GM10847 (cell line): ENCODE results near the gene ESRRB.

Source experiments
- POLR2A ChIP-seq: IDR thresholded peaks from 2 replicates; pipeline ENCODE4 v1.6.1; 2011; ENCODE audit not compliant: insufficient read length; ENCODE audit errors: extremely low read depth

ESRRB gene

GRCh38 chr14:76439237-76439775, 63.4 kb downstream of the ESRRB start:
- TF ChIP-seq POLR2A = no peak

- TF ChIP-seq POLR2A = no peak
Observed at GRCh38 chr14:76446486-76446885, 70.5 kb downstream of the ESRRB start.

- TF ChIP-seq POLR2A = no peak
Observed at GRCh38 chr14:76446921-76447320, 71.0 kb downstream of the ESRRB start.

GRCh38 chr14:76450476-76450875, 74.5 kb downstream of the ESRRB start:
- no peak for TF ChIP-seq POLR2A

GRCh38 chr14:76456200-76456599, 80.3 kb downstream of the ESRRB start:
- TF ChIP-seq POLR2A = no peak

GRCh38 chr14:76456891-76457586, 81.1 kb downstream of the ESRRB start:
- no peak for TF ChIP-seq POLR2A

- TF ChIP-seq POLR2A = no peak
Observed at GRCh38 chr14:76457841-76458240, 81.9 kb downstream of the ESRRB start.

GRCh38 chr14:76461886-76462285, 85.9 kb downstream of the ESRRB start:
- TF ChIP-seq POLR2A = no peak

- TF ChIP-seq POLR2A = no peak
Observed at GRCh38 chr14:76462330-76462729, 86.4 kb downstream of the ESRRB start.

GRCh38 chr14:76463105-76463504, 87.2 kb downstream of the ESRRB start:
- TF ChIP-seq POLR2A = no peak

- no peak for TF ChIP-seq POLR2A
Observed at GRCh38 chr14:76464856-76465255, 88.9 kb downstream of the ESRRB start.

GRCh38 chr14:76465664-76466063, 89.7 kb downstream of the ESRRB start:
- no peak for TF ChIP-seq POLR2A

- no peak for TF ChIP-seq POLR2A
Observed at GRCh38 chr14:76467711-76468155, 91.8 kb downstream of the ESRRB start.

- no peak for TF ChIP-seq POLR2A
Observed at GRCh38 chr14:76472199-76472723, 96.3 kb downstream of the ESRRB start.

GRCh38 chr14:76473481-76474263, 97.7 kb downstream of the ESRRB start:
- TF ChIP-seq POLR2A = no peak

GRCh38 chr14:76480426-76480825, 104.5 kb downstream of the ESRRB start:
- no peak for TF ChIP-seq POLR2A

GRCh38 chr14:76484355-76484754, 108.4 kb downstream of the ESRRB start:
- TF ChIP-seq POLR2A = no peak
